DND-41 (cell line): ENCODE data around the gene PEX19.

Source experiments
- ATAC-seq: fragments of 200-7000 bp; cut with Tn5 transposase; 3 replicates; pipeline ENCODE4 v1.9.1; 2021; ENCODE audit warnings: low read depth; ENCODE audit not compliant: insufficient read depth
- DNase-seq: peaks from one replicate; pipeline ENCODE4 v3.0.0-alpha.2; 2020
- H2AFZ ChIP-seq: 2 replicates; pipeline ENCODE4 v1.6.0; 2012; ENCODE audit warnings: low read depth, low read length
- H3K27ac ChIP-seq: 2 replicates; pipeline ENCODE4 v1.5.1; 2012; ENCODE audit warnings: low read length, inconsistent platforms
- H3K27me3 ChIP-seq: fragments of 200-600 bp; sonication (generic); 2 replicates; pipeline ENCODE4 v1.6.0; 2012; ENCODE audit warnings: low read length, mild to moderate bottlenecking, inconsistent platforms; ENCODE audit not compliant: insufficient read depth, poor library complexity
- H3K36me3 ChIP-seq: 2 replicates; pipeline ENCODE4 v1.5.1; 2012; ENCODE audit warnings: low read length, inconsistent platforms; ENCODE audit not compliant: insufficient read depth
- H3K4me1 ChIP-seq: 2 replicates; pipeline ENCODE4 v1.5.1; 2012; ENCODE audit warnings: mild to moderate bottlenecking, low read length; ENCODE audit not compliant: insufficient read depth
- H3K4me2 ChIP-seq: 2 replicates; pipeline ENCODE4 v1.6.0; 2012; ENCODE audit warnings: mild to moderate bottlenecking, moderate library complexity, low read length, inconsistent platforms; ENCODE audit not compliant: insufficient read depth
- H3K4me3 ChIP-seq, 2 experiments: fragments of 200-600 bp in 1 of 2; shearing (Covaris generic) in 1 of 2; 2 replicates each; pipeline ENCODE4 v1.5.1; 2012 to 2016; ENCODE audit warnings: inconsistent platforms in 2 of 2, low read length in 2 of 2, mild to moderate bottlenecking in 2 of 2, low read depth in 1 of 2, moderate library complexity in 1 of 2
- H3K79me2 ChIP-seq: 2 replicates; pipeline ENCODE4 v1.6.0; 2012; ENCODE audit warnings: low read length, inconsistent platforms; ENCODE audit not compliant: insufficient read depth
- H3K9ac ChIP-seq: 2 replicates; pipeline ENCODE4 v1.6.0; 2012; ENCODE audit warnings: low read depth, mild to moderate bottlenecking, inconsistent platforms, low read length, moderate library complexity
- H3K9me3 ChIP-seq: 2 replicates; pipeline ENCODE4 v1.5.1; 2012; ENCODE audit warnings: low read length, moderate library complexity, mild to moderate bottlenecking, inconsistent platforms; ENCODE audit not compliant: insufficient read depth, severe bottlenecking
- H4K20me1 ChIP-seq: 2 replicates; pipeline ENCODE4 v1.6.0; 2012; ENCODE audit warnings: low read length; ENCODE audit not compliant: insufficient read depth
- CTCF ChIP-seq: IDR thresholded peaks from 2 replicates; pipeline ENCODE4 v1.5.1; 2012; ENCODE audit warnings: borderline replicate concordance, low read length, moderate library complexity, mild to moderate bottlenecking; ENCODE audit not compliant: poor library complexity, severe bottlenecking; ENCODE audit errors: extremely low read depth
- EZH2 ChIP-seq: IDR thresholded peaks from 3 replicates; pipeline ENCODE4 v1.6.1; 2012; ENCODE audit warnings: borderline replicate concordance, low read depth, mild to moderate bottlenecking, moderate library complexity, low read length, inconsistent platforms; ENCODE audit not compliant: severe bottlenecking

Gene PEX19

GRCh38 chr1:160243767-160244166 lies 41.2 kb downstream of the PEX19 start:
- DNase-seq: no peak
- Histone ChIP-seq H3K36me3 (peaks cover 62% of the 10 kb centered on the region), H3K4me3 (no peak overlapping the region), H3K27me3 (no peaks in the 10 kb centered on the region), H2AFZ (no peak overlapping the region), H3K9me3 (no peaks in the 10 kb centered on the region), H3K27ac (no peak overlapping the region), H3K4me2 (no peak overlapping the region), H3K4me1 (no peaks in the 10 kb centered on the region; the same call in 1 of the 2 replicates), H3K79me2 (peaks cover 53% of the 10 kb centered on the region), H3K9ac (no peak overlapping the region), H4K20me1 (peaks cover 14% of the 10 kb centered on the region)
- ATAC-seq: no peak
- TF ChIP-seq EZH2: no peak
- TF ChIP-seq CTCF: no peak

- Histone ChIP-seq H3K9ac (no peak overlapping the region), H3K27ac (no peak overlapping the region), H3K9me3 (no peaks in the 10 kb centered on the region), H2AFZ (no peak overlapping the region), H3K79me2 (peaks cover 16% of the 10 kb centered on the region), H4K20me1 (peaks cover 7% of the 10 kb centered on the region; the same call in 1 of the 2 replicates), H3K27me3 (no peaks in the 10 kb centered on the region), H3K4me1 (no peaks in the 10 kb centered on the region), H3K4me2 (no peak overlapping the region), H3K36me3 (peaks cover 91% of the 10 kb centered on the region), H3K4me3 (no peak overlapping the region)
- DNase-seq: no peak
- no peak for ATAC-seq
- TF ChIP-seq EZH2: no peak
Measured at GRCh38 chr1:160239582-160240299, 45.2 kb downstream of the PEX19 start.

GRCh38 chr1:160238408-160238807 lies 46.5 kb downstream of the PEX19 start:
- Histone ChIP-seq H3K27me3 (no peaks in the 10 kb centered on the region), H3K4me1 (no peaks in the 10 kb centered on the region), H4K20me1 (peaks cover 5% of the 10 kb centered on the region; the same call in 1 of the 2 replicates), H3K36me3 (peaks cover 93% of the 10 kb centered on the region), H3K9me3 (no peaks in the 10 kb centered on the region), H3K9ac (no peak overlapping the region), H3K27ac (no peak overlapping the region), H3K4me3 (no peak overlapping the region), H2AFZ (no peak overlapping the region), H3K79me2 (peaks cover 9% of the 10 kb centered on the region), H3K4me2 (no peak overlapping the region)
- no peak for DNase-seq
- TF ChIP-seq EZH2 (no peak), CTCF (no peak)
- no peak for ATAC-seq

- H3K27ac ChIP-seq: no peak overlapping the region
- no peaks in the 10 kb centered on the region for H3K4me1 ChIP-seq
- H2AFZ ChIP-seq: no peak overlapping the region
- peaks cover 6% of the 10 kb centered on the region for H3K79me2 ChIP-seq
- H3K9ac ChIP-seq: no peak overlapping the region
- peaks cover 92% of the 10 kb centered on the region for H3K36me3 ChIP-seq
- H3K9me3 ChIP-seq: no peaks in the 10 kb centered on the region
- DNase-seq: no peak
- TF ChIP-seq EZH2 (no peak), CTCF (no peak)
- peaks cover 5% of the 10 kb centered on the region; the same call in 1 of the 2 replicates for H4K20me1 ChIP-seq
- H3K27me3 ChIP-seq: no peaks in the 10 kb centered on the region
- no peak overlapping the region for H3K4me3 ChIP-seq
- H3K4me2 ChIP-seq: no peak overlapping the region
- no peak for ATAC-seq
Measured at GRCh38 chr1:160237558-160237957, 47.4 kb downstream of the PEX19 start.
